ENCODE results near the gene THSD4.

- TF ChIP-seq, protein P1, sequence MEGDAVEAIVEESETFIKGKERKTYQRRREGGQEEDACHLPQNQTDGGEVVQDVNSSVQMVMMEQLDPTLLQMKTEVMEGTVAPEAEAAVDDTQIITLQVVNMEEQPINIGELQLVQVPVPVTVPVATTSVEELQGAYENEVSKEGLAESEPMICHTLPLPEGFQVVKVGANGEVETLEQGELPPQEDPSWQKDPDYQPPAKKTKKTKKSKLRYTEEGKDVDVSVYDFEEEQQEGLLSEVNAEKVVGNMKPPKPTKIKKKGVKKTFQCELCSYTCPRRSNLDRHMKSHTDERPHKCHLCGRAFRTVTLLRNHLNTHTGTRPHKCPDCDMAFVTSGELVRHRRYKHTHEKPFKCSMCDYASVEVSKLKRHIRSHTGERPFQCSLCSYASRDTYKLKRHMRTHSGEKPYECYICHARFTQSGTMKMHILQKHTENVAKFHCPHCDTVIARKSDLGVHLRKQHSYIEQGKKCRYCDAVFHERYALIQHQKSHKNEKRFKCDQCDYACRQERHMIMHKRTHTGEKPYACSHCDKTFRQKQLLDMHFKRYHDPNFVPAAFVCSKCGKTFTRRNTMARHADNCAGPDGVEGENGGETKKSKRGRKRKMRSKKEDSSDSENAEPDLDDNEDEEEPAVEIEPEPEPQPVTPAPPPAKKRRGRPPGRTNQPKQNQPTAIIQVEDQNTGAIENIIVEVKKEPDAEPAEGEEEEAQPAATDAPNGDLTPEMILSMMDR (IDR thresholded peaks at IDR 0.05) = no peak
- TF ChIP-seq POLR2A (IDR thresholded peaks at IDR 0.05) = no peak
Observed at GRCh38 chr15:71387810-71388209, 272.5 kb downstream of the THSD4 start.
